ENCODE data around the gene MOSMO.

DNA sequence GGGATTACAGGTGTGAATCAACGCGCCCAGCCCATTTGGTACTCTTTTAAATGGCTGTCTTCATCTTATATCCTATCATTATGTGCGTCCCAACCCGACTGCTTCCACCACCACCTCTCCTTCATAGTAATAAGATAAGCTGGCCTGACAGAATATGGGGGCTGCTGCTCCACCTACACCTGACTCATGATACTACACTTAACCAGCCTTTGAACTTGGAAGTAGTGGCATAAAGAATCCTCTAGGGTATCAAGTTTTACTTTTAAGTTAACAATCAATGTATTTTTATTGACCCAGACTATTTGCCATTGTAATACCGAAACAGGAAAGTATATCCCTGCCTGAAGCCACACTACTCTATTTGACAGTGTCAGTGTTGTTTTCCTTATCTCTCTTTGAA is 25.8 kb upstream of the MOSMO start:
- TF ChIP-seq FOS (IDR thresholded peaks at IDR 0.05; ENCODE audit: borderline replicate concordance, insufficient read depth, low read length): no peak
- TF ChIP-seq POLR2AphosphoS5 (IDR thresholded peaks at IDR 0.05; ENCODE audit: insufficient read depth, low read depth, low read length): no peak
- no peak for TF ChIP-seq CTCF (IDR thresholded peaks at IDR 0.05; ENCODE audit: extremely low read depth in 1 of 2, insufficient read depth in 1 of 2, low read depth in 1 of 2, low read length in 2 of 2)
- TF ChIP-seq EZH2 (IDR thresholded peaks at IDR 0.05; ENCODE audit: borderline replicate concordance, low read depth, low read length, severe bottlenecking): no peak
- TF ChIP-seq GATA2 (IDR thresholded peaks at IDR 0.05; ENCODE audit: insufficient read depth, insufficient read length, low read depth, low read length): no peak
- TF ChIP-seq, protein P1, sequence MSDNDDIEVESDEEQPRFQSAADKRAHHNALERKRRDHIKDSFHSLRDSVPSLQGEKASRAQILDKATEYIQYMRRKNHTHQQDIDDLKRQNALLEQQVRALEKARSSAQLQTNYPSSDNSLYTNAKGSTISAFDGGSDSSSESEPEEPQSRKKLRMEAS (IDR thresholded peaks at IDR 0.05; ENCODE audit: insufficient read depth, insufficient read length): no peak
- TF ChIP-seq POLR2A (IDR thresholded peaks at IDR 0.05; ENCODE audit: low read depth, low read length): no peak
- TF ChIP-seq MYC (IDR thresholded peaks at IDR 0.05; ENCODE audit: low read depth, low read length): no peak
- TF ChIP-seq JUN (IDR thresholded peaks at IDR 0.05; ENCODE audit: borderline replicate concordance, insufficient read depth, insufficient read length, low read depth): no peak

Data from endothelial cell of umbilical vein (primary cell).